Stimulated activated naive CD8-positive, alpha-beta T cell treated with anti-CD3 and anti-CD28 coated beads, Interleukin-15, Interleukin-2, amounts not matched to agents 100 ng/mL and 50 ng/mL, for 24 hours (primary cell): ENCODE data around the gene LDB1.
A peak's percentile ranks its signal among the peaks of the same experiment; 100 is the strongest.

Experiments used
- H3K27ac Mint-ChIP-seq: one replicate; pipeline ENCODE4 v1.8.0; 2021; ENCODE audit warnings: mild to moderate bottlenecking, mixed read lengths
- H3K27me3 Mint-ChIP-seq: one replicate; pipeline ENCODE4 v1.8.0; 2021; ENCODE audit warnings: mixed read lengths
- H3K36me3 Mint-ChIP-seq: one replicate; pipeline ENCODE4 v1.8.0; 2021; ENCODE audit warnings: low read depth, mixed read lengths
- H3K4me1 Mint-ChIP-seq: one replicate; pipeline ENCODE4 v1.8.0; 2021; ENCODE audit warnings: low read depth, mixed read lengths
- H3K4me3 Mint-ChIP-seq: one replicate; pipeline ENCODE4 v1.8.0; 2021; ENCODE audit warnings: mild to moderate bottlenecking, mixed read lengths
- H3K9me3 Mint-ChIP-seq: one replicate; pipeline ENCODE4 v1.8.0; 2021; ENCODE audit warnings: mixed read lengths

The LDB1 gene

DNA sequence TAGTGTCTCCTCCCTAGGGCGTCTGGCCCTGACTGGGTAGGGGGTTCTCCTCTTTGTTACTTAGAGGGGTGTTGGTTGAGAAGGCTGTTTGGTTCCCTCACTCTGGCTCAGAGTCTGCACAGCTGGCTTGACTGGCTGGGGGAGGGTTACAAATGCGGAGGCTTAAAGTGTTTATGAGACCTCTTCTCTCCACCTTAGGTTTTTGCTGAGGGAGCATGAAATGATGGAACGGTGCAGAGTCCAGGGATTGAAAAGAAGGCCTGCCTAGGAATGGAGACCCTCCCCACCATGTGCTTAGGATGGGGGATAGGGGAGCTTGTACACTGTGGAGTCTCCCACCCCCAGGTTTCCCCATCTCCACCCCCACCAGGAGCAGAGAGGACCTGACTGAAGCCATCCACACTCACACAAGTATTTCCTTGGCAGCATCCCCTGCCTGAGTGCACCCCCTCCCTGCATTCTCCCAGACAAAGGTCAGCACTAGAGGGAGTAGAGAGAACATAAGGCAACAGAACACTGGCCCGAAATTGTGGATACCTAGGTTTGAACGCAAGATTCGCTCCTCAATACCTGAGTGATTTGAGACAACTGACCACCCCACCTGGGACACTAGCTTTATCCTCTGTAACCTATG lies 1.7 kb upstream of the LDB1 start:
- H3K27ac Mint-ChIP-seq: no peak overlapping the region
- peaks cover 36% of the 10 kb centered on the region for H3K4me1 Mint-ChIP-seq
- no peaks in the 10 kb centered on the region for H3K36me3 Mint-ChIP-seq
- H3K9me3 Mint-ChIP-seq: no peaks in the 10 kb centered on the region
- H3K4me3 Mint-ChIP-seq: no peak overlapping the region
- H3K27me3 Mint-ChIP-seq: no peaks in the 10 kb centered on the region

DNA sequence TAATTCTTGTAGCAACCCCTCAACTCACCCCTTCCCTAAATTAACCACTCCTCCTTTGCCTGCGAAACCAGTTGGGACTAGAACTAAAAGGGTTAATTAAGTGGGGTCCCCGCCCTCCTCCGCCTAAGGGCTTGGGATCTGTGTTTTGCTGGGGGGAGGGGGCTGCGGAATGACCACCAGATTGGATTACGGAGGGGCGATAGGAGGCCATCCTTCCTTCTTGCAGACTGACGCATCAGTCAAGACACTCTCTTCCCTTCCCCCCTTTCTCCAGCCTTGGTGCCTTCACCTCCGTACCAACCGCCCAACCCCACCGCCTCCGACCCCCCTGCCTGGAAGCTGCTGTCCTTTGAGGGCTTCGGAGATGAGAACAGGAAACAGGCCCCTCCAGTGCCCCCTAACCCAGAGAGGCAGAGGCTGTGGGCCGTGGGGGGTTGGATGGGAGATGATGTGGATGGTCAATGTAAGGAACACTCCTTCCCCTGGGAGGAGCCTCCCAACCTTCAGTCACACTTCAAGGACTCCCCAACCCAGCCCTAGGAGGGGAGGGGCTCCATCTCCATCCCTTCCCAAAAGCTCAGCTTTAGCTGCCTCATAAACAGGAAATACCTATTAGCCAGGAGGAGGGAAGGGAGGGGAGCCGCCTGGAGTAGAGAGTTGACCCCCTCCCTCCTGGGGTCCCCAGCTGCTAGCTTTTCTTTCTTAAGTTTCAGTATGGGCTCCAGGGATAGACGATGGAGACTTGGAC lies 997 bp upstream of the LDB1 start:
- Mint-ChIP-seq H3K4me1 (peaks cover 43% of the 10 kb centered on the region), H3K4me3 (peak overlapping the region; percentile 93), H3K9me3 (no peaks in the 10 kb centered on the region), H3K36me3 (no peaks in the 10 kb centered on the region), H3K27me3 (no peaks in the 10 kb centered on the region), H3K27ac (peak overlapping the region; percentile 88)

DNA sequence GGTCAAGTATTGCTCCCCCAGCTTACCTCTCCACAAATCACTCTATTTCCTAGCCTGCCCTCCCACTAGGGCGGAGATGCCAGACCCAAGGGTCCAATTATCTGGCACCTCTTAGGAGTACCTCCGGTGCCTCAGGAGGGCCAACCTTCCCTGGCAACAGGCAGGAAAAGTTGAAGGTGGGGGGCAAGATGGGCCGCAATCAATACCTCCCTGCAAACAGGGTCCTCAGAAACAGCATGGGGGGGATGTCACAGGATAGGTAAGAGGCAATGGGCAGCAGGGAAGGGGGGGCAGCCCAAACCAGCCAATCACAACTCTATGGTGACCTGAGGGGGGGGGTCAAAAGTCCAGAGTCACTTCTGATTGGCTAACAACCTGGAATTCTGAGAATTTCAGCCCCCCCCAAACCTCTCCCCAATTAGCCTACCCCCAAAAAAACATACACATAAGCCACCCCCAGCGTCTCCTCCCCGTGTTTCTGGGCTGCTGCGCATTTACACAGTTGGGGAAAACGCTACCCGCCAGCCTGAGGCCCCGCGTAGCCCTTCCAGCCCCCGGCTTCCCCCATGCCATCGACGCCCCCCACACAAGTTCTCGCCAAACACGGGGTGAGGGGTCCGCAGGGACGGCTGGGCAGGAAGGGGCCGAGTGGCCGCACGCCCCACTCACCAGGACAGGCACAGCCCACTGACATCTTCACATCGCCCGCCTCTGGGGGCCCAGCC lies 589 bp downstream of the LDB1 start:
- no peaks in the 10 kb centered on the region for H3K36me3 Mint-ChIP-seq
- H3K27ac Mint-ChIP-seq: peak overlapping the region; percentile 93
- H3K9me3 Mint-ChIP-seq: no peaks in the 10 kb centered on the region
- H3K4me3 Mint-ChIP-seq: peak overlapping the region; percentile 93
- H3K27me3 Mint-ChIP-seq: no peaks in the 10 kb centered on the region
- peaks cover 57% of the 10 kb centered on the region for H3K4me1 Mint-ChIP-seq

DNA sequence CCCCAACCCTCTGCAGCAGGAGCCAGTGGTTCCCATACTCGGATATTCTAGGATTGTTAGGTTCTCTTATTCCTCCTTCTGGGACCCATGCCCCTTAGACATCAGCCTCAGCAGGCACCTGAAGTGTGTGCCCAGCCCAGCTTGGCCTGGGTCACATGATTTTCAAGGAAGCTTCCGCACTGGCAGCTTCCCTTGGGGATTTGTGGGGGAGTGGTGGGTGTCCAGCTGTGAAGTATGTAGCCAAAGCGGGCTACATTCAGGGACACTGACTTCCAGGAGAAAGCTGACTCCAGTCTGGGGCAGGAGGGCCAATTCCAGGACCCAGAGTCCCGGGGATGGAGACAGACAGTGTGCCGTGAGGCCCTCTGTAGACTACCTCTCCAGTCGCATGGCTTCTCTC lies 1.3 kb downstream of the LDB1 start:
- Mint-ChIP-seq H3K27me3 (no peaks in the 10 kb centered on the region), H3K27ac (peak overlapping the region; percentile 93), H3K36me3 (no peaks in the 10 kb centered on the region), H3K4me1 (peaks cover 58% of the 10 kb centered on the region), H3K9me3 (no peaks in the 10 kb centered on the region), H3K4me3 (peak overlapping the region; percentile 93)

DNA sequence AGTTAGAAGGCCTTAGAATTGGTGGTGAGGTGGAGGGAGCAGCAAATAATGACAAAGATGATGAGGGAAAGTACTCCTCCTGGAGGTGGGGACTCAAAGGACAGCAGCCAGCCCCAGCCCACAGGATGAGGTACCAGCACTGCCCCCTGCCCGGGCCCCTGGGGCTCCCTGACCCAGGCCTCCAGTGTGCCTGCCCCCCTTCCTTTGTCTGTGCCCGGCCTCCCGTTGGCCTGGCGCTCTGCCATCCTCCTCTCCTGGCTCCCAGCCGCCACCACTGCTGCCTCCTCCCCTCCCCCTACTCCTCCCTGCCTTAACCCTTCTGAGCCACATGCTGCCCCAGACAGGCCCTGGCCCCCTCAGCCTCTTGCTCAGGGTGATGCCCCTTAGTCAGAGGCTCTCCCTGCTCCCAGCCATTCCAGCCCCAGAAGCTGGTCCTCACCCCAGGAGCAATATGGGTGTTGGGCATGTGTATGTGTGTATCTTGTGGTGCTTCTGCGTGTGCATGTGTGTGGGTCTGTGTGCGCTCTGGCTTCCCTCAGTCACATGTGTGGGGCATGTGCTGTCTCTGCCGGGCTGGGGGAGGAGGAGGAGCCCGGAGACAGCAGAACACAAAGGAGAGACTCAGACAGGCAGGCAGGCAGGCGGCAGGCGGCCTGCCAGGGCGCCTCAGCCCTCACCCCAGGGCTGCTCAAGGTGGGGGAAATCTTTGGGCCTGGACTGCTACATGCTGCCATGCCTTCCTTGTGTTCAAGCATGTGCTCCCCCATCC lies 2.6 kb downstream of the LDB1 start:
- H3K27me3 Mint-ChIP-seq: no peaks in the 10 kb centered on the region
- H3K4me1 Mint-ChIP-seq: peaks cover 71% of the 10 kb centered on the region
- H3K4me3 Mint-ChIP-seq: peak overlapping the region; percentile 93
- peak overlapping the region; percentile 93 for H3K27ac Mint-ChIP-seq
- no peaks in the 10 kb centered on the region for H3K9me3 Mint-ChIP-seq
- H3K36me3 Mint-ChIP-seq: no peaks in the 10 kb centered on the region

DNA sequence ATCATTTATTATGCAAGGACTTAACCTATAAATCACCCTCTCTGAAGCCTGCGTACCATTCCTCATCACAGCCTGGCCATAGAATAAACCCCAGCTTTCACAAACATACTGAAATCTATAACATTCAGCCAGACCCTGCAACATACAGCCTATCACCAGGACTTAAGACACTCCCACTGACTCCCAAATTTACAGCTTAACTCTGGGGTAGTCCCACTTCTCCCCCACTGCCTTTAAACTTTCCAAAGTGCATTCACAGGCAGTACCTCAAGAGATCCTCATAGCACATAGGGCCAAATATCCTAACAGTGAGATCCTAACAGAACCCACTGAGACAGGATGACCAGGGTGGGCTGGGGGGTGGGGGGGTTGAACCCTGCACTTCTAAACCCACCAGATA lies 3.5 kb downstream of the LDB1 start:
- peaks cover 76% of the 10 kb centered on the region for H3K4me1 Mint-ChIP-seq
- no peaks in the 10 kb centered on the region for H3K9me3 Mint-ChIP-seq
- H3K27me3 Mint-ChIP-seq: no peaks in the 10 kb centered on the region
- peak overlapping the region; percentile 93 for H3K4me3 Mint-ChIP-seq
- peak overlapping the region; percentile 93 for H3K27ac Mint-ChIP-seq
- H3K36me3 Mint-ChIP-seq: peaks cover 6% of the 10 kb centered on the region

DNA sequence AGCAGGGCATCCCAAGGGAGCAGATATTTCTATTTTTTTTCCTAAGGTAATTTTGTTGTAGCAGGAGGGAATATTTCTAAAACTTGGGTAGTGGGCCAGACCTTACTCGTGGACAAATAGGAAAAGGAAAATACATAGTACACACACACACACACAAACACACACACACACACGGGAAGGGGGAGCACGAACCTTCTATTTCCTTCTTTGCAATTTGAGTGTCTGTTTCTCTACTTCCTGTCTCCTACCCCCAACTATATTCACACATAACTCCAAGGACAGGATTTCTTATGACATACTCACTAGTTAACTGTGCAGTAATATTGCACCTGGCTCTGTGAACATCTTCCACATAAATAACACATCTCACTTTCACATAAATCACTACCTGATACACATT lies 4.4 kb downstream of the LDB1 start:
- Mint-ChIP-seq H3K4me1 (peaks cover 68% of the 10 kb centered on the region), H3K27ac (peak overlapping the region; percentile 93), H3K36me3 (peaks cover 13% of the 10 kb centered on the region), H3K9me3 (no peaks in the 10 kb centered on the region), H3K4me3 (peak overlapping the region; percentile 93), H3K27me3 (no peaks in the 10 kb centered on the region)

DNA sequence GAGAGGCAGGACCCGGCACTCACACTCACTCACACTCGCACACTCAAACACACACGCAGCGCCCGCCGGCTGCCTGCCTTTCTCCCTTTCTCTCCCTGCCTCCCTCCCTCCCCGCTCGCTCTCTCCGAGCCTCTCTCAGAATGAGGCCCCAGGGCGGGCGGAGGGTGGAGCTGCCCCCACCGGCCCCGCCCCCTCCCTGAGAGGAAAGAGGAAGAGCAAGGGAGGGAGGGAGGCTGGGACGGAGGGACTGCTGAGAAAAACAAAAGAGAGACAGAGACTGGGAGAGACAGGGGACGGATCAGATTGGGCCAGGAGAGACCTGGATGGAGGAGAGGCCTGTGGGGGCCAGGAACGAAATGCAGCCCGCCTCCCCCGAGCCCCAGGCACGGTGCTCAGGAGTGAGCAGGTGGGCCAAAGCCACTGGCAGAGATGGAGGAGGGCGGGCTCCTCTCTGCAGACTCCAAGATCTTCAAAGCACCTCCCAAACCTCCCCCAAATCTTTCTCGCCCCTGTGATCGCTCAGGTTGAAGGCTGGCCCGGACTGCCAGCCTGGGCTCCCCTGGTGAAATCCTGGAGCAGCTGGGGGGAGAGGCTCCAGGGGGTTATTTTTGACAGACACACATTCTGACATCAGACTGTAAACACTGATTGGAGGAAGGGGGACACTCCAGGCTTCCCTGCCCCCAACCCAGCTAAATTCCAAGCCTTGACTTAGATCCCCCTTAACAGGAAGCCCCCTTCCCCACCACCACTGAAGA lies 5.1 kb downstream of the LDB1 start:
- Mint-ChIP-seq H3K4me3 (peak overlapping the region; percentile 93), H3K36me3 (peaks cover 20% of the 10 kb centered on the region), H3K9me3 (no peaks in the 10 kb centered on the region), H3K27me3 (no peaks in the 10 kb centered on the region), H3K27ac (peak overlapping the region; percentile 93), H3K4me1 (peaks cover 68% of the 10 kb centered on the region)

DNA sequence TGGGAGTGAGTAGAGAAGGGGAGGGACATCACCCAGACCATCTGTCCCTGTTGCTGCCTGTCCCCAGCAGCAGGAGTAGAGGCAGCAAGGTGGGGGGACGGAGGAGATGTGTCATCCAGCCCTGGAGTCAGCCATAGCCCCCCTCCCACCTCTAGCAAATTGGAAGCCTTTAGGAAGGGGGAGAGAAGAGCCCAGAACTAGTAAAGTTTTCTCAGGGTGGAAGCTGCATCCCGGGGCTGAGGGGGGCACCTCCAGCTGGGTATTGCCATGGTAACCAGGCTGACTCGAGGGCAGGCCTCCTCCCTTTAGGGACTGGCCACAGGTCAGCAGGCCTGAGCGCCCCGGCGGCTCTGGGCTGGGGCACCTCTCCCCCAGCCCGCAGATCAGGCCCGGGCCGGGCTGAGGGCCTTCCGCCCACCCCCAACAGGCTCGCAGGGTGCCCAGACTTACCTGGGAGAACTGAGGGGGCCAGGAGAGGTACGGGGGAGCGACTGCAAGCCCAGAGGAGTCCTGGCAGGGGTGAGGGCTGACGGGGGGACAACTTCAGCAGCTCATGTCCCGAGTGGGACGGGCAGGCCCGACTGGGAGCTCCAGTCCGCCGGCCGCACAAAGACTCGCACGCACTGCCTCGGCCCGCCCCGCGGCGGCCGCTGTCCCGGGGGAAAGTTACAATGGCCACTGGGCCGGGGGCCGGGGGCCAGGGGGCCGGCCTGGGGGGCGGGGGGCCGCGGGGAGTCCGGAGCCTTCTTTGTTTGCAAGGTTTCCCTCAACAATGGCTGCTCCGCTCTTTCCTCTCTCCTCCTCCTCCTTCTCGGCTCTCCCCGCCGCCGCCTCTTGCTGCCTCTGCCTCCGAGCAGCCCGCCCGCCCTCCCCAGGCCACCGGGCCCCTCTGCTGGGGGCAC lies 6.0 kb downstream of the LDB1 start:
- Mint-ChIP-seq H3K36me3 (peaks cover 28% of the 10 kb centered on the region), H3K27me3 (no peaks in the 10 kb centered on the region)

DNA sequence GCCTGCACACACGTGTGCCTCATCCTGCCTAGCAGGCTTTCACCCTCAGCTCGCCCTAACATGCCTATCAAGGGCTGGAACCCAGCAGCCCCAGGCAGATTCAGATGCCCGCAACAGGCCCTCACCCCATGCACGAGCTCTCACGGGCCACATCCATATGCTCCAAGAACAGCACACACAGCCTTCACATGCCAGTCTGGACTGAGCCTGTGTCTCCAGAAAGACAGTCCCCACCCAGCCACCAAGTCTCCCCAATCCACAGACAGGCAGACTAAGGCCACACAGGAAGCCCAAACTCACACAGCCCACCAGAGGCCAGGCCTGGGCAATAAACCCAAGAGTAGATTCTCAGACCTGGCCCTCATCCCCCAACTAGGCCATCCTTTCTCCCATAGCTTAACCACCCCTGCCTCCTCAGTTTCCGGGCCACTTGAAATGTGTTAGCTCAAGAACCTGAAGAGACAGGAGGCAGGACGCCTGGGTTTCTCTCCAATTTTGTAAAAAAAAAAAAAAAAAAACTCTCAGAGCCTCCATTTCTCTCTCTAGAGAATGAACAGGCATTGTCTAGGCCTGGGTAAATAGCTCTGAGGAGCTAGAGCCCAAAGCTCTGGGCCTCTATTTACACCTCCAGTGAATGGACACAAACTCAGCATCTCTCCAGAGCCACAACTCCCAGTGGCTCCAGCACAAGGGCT lies 6.8 kb downstream of the LDB1 start:
- H3K27me3 Mint-ChIP-seq: no peaks in the 10 kb centered on the region
- peak overlapping the region; percentile 87 for H3K27ac Mint-ChIP-seq
- H3K9me3 Mint-ChIP-seq: no peaks in the 10 kb centered on the region
- H3K4me3 Mint-ChIP-seq: peak overlapping the region; percentile 93
- peaks cover 36% of the 10 kb centered on the region for H3K36me3 Mint-ChIP-seq
- H3K4me1 Mint-ChIP-seq: peaks cover 58% of the 10 kb centered on the region

More for the DNA sequence above, 6.0 kb downstream of the LDB1 start:
- peaks cover 66% of the 10 kb centered on the region for H3K4me1 Mint-ChIP-seq
- peak overlapping the region; percentile 93 for H3K27ac Mint-ChIP-seq
- no peaks in the 10 kb centered on the region for H3K9me3 Mint-ChIP-seq
- peak overlapping the region; percentile 93 for H3K4me3 Mint-ChIP-seq

DNA sequence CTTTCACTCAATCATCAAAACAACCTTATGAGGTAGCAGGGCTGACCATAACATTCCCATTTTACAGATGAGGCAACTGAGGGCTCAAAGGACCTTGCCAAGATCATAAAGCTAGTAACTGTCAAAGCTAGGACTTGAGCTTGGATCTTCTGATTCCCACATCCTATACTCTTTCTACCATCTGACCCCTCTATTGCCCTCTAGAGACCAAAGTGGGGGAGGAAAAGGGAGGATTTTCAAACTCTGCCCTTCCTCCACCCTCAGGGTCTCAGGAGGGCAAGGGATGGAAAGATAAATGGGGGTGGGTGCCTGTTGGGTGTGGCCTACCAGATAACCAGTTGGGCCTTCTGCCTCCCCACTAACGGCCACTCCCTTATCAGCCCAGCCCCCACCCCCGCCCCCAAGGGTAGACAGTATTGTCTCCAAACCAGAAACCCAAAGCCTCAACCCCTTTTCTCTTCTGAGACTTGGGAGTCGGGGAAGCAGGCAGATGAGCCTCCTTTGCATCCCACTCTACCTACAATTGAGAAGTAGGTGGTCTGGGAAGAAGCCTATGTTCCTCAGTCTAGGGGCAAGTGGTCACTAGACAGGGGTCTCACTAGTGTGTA lies 7.9 kb downstream of the LDB1 start:
- H3K27ac Mint-ChIP-seq: peak overlapping the region; percentile 87
- peak overlapping the region; percentile 93 for H3K4me3 Mint-ChIP-seq
- no peaks in the 10 kb centered on the region for H3K9me3 Mint-ChIP-seq
- peaks cover 40% of the 10 kb centered on the region for H3K36me3 Mint-ChIP-seq
- H3K4me1 Mint-ChIP-seq: peaks cover 47% of the 10 kb centered on the region
- no peaks in the 10 kb centered on the region for H3K27me3 Mint-ChIP-seq

DNA sequence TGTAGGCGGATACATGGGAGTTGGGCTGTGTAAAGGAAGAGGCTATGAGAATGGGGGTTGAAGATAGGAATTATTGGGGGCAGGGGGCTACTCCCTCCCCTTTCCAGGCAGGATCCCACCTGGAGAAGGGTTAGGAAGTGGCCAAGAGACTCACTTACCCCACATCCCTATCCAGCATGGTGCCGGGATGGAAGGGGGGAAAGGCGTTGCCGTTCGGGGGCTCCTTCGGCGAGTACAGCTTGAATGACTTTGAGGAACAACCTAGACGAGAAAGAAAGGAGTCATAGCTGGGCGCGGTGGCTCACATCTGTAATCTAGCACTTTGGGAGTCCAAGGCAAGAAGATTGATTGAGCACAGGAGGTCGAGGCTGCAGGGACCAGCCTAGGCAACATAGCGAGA lies 8.9 kb downstream of the LDB1 start:
- Mint-ChIP-seq H3K4me1 (peaks cover 37% of the 10 kb centered on the region), H3K9me3 (no peaks in the 10 kb centered on the region), H3K27ac (no peak overlapping the region), H3K36me3 (peaks cover 41% of the 10 kb centered on the region), H3K27me3 (no peaks in the 10 kb centered on the region), H3K4me3 (no peak overlapping the region)
